ENCODE results near the gene RER1.

The RER1 gene

DNA sequence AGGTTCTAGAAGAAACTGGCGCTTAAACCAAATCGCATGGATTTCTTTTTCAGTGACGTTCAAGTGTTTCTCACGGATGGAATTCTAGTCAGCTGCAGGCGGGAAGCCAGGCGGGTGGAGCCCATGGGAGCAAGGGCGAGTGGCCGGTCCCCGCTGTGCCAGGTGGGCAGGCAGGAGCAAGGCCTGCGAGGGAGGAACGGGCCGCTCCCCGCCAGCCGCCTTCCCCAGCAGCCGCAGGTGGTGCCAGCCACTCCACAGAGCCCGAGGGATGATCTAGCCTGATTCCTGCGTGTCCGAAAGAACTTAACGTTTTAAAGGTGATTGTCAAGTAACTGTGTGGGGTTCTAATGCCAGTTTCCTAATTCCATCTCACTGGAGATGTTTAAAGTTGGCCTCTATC is 11.6 kb downstream of the RER1 start:
- DNase-seq (ENCODE audit: low read depth, low spot score) = no peak
- H3K4me3 ChIP-seq (ENCODE audit: low read length) = no peak overlapping the region

DNA sequence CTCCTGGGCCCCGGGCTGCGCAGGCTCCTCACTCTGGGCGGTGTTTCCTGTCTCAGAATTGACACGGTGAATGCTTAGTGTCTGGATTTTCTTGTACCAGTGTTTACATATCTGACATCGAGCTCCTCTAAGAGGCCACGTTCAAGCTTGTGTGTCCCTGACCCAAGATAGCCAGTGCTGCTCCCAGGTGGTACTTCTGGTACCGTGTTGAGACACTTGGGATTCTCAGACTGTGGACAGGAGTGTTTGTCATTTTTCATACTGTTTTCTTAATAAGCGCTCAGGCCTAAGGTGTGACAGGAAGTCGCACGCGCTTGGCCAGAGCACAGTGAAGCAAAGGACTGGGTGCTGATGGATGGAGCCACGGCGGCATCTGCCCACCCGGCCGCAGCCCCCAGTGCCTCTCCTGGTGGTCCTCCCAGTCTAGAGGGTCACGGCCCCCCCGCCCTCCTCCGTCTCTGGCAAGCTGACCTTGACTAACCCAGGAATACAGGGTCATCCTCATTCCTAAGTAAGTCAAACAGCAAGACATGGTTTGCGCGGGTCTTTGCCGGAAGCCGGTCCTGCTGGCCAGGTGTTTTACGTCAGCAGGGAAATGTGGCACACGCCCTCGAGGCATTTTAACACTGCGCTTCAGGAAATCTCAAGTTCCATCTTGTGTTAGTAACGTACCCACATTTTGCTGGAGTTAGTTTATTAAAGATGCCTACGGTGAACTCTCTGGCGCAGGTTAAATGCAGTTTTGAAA is 12.7 kb downstream of the RER1 start:
- no peak for DNase-seq (ENCODE audit: low read depth, low spot score)
- no peak overlapping the region for H3K4me3 ChIP-seq (ENCODE audit: low read length)

- DNase-seq (ENCODE audit: low read depth, low spot score) = no peak
- no peak overlapping the region for H3K4me3 ChIP-seq (ENCODE audit: low read length)
Measured at GRCh38 chr1:2404890-2405511, 13.4 kb downstream of the RER1 start.

GRCh38 chr1:2405588-2406295 is 14.1 kb downstream of the RER1 start:
- no peak for DNase-seq (ENCODE audit: low read depth, low spot score)
- H3K4me3 ChIP-seq (ENCODE audit: low read length) = no peak overlapping the region

- no peak overlapping the region for H3K4me3 ChIP-seq (ENCODE audit: low read length)
- DNase-seq (ENCODE audit: low read depth, low spot score) = no peak
Measured at GRCh38 chr1:2406451-2407041, 14.9 kb downstream of the RER1 start.

DNA sequence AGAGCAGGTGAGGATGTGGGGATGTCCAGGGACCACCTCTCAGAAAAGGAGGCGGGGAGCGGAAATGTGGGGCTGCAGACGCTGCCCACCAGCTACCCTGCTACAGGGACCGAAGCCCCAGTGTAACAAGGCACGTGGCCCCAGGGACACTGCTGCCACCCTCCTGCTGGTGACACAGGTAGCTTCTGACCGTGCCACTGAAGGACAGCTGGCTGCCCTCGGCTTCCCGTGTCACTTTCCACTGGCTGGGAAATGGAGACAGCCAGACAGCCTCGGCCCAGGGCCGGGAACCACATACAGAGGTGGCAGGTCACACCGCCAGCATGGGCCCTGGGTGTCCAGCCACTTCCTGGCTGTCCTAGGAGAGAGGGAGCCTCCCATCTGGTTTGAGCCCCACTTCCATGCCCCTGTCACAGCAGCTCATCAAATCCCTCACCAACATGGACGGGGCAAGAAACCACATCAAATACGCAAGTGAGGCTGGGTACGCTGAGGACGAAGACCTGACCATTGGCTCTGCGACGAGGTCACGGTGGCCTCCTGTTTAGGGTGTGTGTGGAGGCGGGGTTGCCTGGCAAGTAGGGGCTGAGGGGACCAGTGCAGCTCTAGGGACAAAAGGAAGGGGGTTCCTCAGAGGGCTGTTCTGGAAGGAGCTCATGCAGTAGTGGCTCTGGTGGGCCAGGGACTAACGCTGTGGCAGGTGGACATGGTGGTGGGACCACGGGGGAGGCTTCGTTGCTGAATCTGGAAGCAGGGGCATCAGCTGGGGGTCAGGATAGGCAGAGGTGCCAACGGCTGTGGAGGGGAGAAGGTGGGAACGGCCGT is 15.7 kb downstream of the RER1 start:
- DNase-seq (ENCODE audit: low read depth, low spot score) = no peak
- H3K4me3 ChIP-seq (ENCODE audit: low read length) = no peak overlapping the region

GRCh38 chr1:2407991-2408275 is 16.3 kb downstream of the RER1 start:
- H3K4me3 ChIP-seq (ENCODE audit: low read length) = no peak overlapping the region
- no peak for DNase-seq (ENCODE audit: low read depth, low spot score)

DNA sequence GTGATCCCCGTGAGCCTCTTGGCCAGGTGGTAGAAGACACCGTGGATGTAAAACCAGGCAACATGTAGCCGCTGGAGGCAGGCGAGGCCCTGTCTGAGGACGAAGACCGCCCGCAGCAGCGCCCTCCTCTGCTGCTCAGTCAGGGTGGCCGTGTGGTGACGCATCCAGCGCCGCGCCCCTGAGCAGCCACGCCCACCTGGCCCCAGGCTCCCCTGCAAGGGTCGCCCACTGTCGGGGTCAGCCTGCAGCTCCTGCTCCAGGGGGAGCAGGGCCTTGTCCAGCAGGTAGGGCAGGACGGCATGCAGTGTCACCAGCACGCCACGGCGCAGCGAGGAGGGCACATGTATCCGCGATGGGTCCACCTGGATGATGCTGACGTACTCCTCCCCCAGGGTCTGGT is 16.8 kb downstream of the RER1 start:
- DNase-seq (ENCODE audit: low read depth, low spot score) = no peak
- no peak overlapping the region for H3K4me3 ChIP-seq (ENCODE audit: low read length)

DNA sequence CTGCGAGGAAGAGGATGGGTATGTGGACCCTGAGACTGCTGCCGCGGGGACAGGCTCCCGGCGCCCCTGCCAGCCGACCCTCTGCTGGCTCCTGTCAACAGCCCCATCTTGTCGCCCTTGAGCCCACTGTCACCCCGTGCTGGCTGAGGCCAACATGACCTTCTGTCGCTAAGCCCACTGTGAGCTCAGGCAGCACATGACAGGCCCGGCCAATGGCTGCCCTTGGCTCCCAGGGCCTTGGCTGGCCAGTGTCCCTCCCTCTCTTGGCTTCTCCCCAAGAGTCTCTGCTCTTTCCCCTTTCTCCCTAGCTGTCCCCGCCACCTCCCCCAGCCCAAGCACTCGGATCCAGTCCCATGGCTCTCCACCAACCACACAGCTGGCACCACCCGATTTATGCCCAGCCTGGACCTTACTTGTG is 17.2 kb downstream of the RER1 start:
- no peak for DNase-seq (ENCODE audit: low read depth, low spot score)
- no peak overlapping the region for H3K4me3 ChIP-seq (ENCODE audit: low read length)

DNA sequence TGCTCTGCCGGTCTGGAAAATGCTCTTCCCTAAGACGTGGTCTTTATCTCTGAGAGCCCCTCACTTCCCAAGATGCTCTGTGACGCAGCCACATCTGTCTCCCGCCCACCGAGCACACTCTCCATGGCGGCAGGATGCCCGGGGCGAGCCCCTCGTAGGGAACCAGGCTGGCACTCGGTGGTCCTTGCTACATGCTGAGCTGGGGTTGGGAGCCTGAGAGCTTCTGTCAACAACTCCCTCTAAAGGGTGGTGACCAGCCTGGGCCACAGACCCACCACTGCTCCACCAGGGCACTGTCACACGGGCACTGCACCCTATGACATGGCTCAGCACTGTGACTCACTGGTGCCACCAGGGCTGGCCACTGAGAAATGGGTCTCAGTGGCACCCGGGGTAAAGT is 18.1 kb downstream of the RER1 start:
- DNase-seq (ENCODE audit: low read depth, low spot score) = no peak
- H3K4me3 ChIP-seq (ENCODE audit: low read length) = no peak overlapping the region

- H3K4me3 ChIP-seq (ENCODE audit: low read length) = peak overlapping the region; percentile 86
- no peak for DNase-seq (ENCODE audit: low read depth, low spot score)
Measured at GRCh38 chr1:2411801-2412394, 20.3 kb downstream of the RER1 start.

- peak; percentile 90 for DNase-seq (ENCODE audit: low read depth, low spot score)
- H3K4me3 ChIP-seq (ENCODE audit: low read length) = peak within 1 kb of the TSS; percentile 86
Measured at GRCh38 chr1:2412395-2412772, 20.7 kb downstream of the RER1 start, which contains the start of gene PEX10. TSS of gene PEX10 (minus strand) at chr1:2412564. CDS start at chr1:2412502, 62 bp downstream.

DNA sequence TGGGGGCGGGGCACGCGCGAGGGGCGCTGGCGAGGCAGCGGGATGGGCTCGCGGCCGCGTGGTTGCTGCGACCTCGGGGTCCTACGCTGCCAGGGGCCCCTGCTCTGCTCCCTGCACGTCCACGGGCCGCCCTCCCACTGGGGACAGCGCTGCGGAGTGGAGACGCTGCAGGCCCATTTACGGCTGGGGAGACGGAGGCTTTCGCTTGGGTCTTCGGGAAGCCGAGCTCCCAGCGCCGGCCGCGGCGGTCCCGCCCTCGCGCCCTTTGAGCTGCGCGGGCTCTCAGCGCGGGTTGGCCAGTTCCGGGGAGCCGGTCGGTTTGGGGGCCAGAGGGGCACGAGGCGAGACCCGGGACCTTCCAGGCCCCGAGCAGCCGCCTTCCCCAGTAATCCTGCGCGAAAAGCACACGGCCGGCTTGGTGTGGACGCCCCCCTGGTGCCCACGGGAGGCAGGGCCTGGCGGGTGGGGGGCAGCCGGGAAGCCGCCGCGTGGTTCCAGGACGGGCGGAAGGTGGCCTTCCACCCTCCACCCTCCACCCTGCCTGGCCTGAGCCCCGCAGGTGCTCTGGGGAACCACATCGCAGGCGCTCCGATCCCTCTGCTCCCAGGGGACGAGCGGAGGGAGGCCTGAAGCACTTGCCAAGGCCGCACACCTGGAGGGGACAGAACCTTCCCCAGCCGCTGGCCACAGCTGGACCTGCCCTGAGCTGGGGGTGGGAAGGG is 21.3 kb downstream of the RER1 start:
- DNase-seq (ENCODE audit: low read depth, low spot score) = no peak

GRCh38 chr1:2413495-2414296 is 22.1 kb downstream of the RER1 start:
- DNase-seq (ENCODE audit: low read depth, low spot score) = no peak
- H3K4me3 ChIP-seq (ENCODE audit: low read length) = peak overlapping the region; percentile 67

More for the DNA sequence above, 21.3 kb downstream of the RER1 start:
- peak overlapping the region; percentile 67 for H3K4me3 ChIP-seq (ENCODE audit: low read length)

GRCh38 chr1:2414297-2414958 is 22.8 kb downstream of the RER1 start:
- peak; percentile 57 for DNase-seq (ENCODE audit: low read depth, low spot score)
- peak overlapping the region; percentile 15 for H3K4me3 ChIP-seq (ENCODE audit: low read length)

DNA sequence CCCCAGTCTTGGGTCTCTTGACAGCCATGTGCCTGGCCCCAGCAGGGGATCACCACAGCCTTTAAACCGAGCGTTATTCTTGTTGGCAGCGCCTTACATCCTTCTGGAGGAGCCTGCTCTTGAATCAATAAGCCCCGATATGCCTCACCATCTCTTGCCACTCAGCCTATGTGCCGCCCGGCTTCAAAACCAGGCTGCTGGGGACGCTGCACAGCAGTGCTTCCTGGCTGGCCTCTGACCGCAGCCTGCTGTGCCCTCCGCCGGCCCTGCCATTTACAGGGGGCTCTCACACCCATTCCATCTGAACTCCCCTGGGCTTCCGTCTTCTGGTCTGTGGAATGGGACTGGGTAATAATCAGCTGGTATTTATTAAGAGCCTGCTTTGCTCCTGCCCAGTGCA is 23.7 kb downstream of the RER1 start:
- no peak for DNase-seq (ENCODE audit: low read depth, low spot score)
- H3K4me3 ChIP-seq (ENCODE audit: low read length) = no peak overlapping the region

- DNase-seq (ENCODE audit: low read depth, low spot score) = peak; percentile 48
- peak overlapping the region; percentile 41 for H3K4me3 ChIP-seq (ENCODE audit: low read length)
Measured at GRCh38 chr1:2415801-2416208, 24.2 kb downstream of the RER1 start.
